GM19240 (cell line): ENCODE results near the gene REL.
"Not testable (repeated sequence)": the region's sequence is repeated elsewhere in the genome, so short reads cannot be mapped to it uniquely, and the experiment has no call there.

Source experiments
- DNase-seq: peaks from one replicate; pipeline ENCODE4 v3.0.0; 2011; ENCODE audit warnings: low spot score; ENCODE audit not compliant: insufficient read length

The REL gene

GRCh38 chr2:60925994-60926740 lies 44.8 kb downstream of the REL start:
- no peak for DNase-seq

DNA sequence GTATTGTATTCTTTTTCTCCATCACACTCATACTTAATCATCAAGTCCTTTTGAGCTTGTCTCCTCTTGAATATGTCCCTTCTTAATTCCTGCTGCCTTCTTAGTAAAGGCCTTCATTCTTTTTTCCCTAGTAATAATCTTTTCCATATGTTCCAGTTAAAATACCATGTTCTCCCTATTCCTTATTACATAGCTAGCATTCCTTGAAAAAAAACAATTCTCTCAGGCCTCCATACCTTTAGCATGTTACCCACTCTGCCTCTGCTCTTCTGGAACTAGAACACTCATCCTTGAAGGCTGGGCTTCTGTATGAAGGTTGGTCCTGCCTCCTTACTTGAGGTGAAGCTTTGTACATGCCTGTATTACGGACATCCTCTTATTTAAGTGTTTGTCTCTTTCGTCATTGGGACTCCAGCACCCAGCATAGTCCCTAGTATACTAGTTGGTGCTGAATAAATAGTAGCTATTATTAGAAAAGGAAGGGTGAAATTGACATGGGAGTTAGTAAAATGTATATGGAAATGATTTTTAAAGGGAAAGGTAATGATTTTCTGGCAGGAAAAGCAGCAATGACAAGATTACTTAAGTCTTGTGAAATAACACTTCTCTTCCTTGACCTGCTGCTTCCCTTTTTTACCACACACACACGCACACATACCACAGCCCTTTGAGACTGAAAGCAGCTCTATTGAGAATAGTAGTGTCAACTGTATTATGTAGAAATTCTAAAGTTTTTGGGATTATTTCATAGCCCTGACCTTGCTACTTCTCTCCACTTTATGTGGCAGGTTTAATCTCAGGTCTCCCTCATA lies 45.6 kb downstream of the REL start:
- DNase-seq: no peak

DNA sequence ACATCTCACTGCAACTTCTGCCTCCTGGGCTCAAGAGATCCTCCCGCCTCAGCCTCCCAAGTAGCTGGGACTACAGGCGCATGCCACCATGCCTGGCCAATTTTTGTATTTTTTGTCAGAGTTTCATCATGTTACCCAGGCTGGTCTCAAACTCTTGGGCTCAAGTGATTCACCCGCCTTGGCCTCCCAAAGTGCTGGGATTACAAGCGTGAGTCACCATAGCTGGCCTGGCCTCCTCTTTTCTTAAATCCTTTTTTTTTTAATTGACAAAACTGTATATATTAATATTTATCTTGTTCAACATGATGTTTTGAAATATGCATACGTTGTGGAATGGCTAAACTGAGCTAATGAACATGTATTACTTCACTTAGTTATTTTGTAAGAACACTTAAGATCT lies 50.7 kb downstream of the REL start:
- not testable (repeated sequence) for DNase-seq

- no peak for DNase-seq
Observed at GRCh38 chr2:60932954-60933353, 51.6 kb downstream of the REL start.

GRCh38 chr2:60934165-60934722 lies 52.9 kb downstream of the REL start:
- DNase-seq: no peak

- no peak for DNase-seq
Observed at GRCh38 chr2:60936757-60937156, 55.4 kb downstream of the REL start.

DNA sequence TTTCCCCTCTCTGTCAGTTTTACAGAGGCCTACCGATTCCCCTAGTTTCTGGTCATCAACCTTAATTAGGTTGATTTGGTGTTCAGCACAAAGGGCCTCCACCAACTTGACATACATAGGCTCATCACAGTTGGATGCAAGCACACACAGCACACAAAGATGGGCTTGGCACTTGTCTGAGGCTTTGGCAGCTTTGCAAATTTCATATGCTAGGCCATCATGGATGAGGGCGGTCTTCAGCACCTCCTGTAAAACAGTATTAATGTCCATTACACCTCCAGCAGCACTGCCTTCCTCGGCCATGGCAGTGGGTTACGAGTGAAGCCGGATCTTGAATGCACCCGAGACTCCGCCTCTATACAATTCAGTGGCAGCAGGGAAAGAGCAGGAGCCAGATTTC lies 56.9 kb downstream of the REL start:
- DNase-seq: no peak

DNA sequence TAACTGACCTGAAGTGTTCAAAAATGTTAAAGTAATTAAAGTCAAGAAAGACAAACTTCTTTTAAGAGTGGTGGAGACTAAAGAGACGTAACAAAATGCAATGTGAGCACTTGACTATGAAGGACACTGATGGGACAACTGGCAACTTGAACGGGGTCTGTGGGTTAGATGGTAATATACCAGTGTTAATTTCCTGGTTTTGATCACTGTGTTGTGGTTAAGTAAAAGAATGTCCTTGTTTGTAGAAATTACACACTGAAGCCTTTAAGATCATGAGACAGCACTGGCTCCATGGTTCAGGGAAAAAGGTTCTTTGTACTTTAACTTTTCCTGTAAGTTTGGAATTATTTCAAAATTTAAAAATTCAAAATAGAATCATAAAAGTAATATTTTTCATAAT lies 58.2 kb downstream of the REL start:
- no peak for DNase-seq

DNA sequence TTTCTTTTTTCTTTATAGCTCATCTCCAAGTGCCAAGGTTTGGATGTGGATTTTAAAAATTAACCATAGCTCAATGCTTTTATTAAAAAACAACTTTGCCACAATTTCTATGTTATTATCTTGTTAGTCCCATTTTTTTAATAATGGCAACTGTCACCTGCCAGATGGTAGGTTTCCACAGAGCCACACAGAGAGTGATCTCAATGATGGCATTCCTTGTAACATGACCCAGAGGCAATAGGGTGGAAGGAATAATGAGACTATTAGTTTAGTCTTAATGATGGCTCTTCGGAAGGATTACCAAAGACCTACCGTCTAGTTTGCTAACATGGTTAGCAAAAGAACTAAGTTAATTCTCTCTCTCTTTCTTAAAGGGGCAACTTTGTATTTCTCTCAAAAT lies 64.0 kb downstream of the REL start:
- no peak for DNase-seq

DNA sequence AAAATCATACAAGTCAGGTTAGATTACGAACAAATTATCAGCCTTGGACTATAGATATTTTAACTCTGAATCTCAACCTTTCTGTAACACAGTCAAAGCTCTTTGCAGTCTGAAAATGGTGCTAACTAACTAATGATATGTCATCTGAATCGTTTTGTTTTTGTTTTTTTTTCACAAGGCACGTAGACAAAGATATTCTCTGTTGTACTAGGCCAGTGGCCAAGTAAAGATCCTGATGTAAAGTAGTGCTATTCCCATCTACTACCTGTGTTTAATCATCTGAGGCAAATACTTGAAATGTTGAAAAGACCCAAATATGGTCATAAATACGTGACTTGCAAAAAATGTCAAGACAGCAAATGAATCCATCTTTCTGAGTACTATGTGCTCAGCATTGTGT lies 65.7 kb downstream of the REL start:
- no peak for DNase-seq

DNA sequence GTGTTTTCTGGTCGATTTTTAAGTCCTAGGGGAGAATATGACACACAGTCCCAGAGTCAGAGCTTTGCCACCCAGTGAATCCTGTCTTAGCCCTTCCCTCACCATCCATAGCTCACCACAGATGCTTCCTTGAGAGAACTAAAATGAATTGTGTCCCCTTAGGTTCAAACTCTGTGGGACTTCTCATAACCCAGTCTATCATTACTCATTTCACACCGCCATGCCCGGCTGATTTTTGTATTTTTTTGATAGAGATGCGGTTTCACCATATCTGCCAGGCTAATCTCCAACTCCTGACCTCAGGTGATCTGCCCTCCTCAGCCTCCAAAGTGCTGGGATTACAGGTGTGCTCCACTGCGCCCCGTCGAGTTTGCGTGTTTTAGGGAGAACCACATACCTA lies 66.8 kb downstream of the REL start:
- no peak for DNase-seq

GRCh38 chr2:60948926-60949579 lies 67.7 kb downstream of the REL start:
- no peak for DNase-seq

DNA sequence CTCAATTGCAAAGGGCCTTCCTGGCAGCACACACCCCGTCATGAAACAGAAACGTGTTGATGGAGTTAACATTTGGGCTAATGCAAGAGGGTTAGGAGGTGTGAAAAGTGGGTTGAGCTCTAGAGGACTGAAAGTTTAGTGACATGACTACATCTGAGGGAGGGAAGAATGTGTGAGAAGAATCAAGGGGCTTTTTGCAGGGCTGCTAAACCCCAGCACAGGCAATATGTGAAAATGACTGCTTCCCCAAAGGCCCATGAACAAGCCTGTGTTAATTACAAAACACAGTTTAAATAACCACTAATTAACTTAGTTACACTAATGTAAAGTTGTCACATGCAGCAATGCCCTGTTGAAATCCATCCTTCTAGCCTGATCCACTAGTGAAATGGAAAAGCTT lies 72.8 kb downstream of the REL start:
- DNase-seq: no peak

GRCh38 chr2:60957224-60957623 lies 75.8 kb downstream of the REL start:
- no peak for DNase-seq

DNA sequence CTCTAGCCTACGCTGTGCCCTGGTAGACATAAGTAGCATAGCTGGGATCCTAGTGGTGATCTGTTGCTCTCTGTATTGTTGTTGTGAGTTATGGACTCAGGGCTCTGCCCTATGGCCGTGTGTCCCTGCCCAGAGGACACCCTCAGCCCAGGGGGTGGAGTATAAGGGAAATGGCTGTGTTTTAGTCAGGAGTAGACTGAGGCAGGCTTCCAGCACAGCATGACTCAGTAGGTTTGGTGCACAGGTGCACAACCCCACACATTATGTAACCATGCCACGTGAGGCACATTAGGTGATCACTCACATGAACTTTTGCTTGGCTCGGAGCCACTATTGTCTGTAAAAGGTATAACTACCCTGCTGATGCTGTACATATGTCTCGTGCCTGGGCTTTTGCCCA lies 76.3 kb downstream of the REL start:
- no peak for DNase-seq

GRCh38 chr2:60958361-60958760 lies 77.0 kb downstream of the REL start:
- no peak for DNase-seq

DNA sequence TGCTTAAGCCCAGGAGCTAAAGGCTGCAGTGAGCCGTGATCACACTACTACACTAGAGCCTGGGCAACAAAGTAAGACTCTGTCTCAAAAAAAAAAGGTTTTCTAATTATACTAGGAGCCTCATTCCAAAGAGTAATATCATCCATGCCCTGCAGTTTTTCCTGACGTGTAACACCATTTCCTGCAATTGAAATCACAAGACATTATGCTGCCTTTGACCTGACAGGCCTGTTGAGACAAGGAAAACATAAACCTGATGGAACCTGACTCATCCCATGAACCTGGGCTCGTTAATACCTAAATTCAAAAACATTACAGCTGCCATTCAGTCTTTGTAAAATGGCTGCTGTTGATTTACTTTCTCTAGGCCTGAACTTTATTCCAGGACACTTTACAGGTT lies 77.4 kb downstream of the REL start:
- no peak for DNase-seq

GRCh38 chr2:60959501-60959900 lies 78.1 kb downstream of the REL start:
- DNase-seq: no peak

- DNase-seq: no peak
Observed at GRCh38 chr2:60960706-60961105, 79.3 kb downstream of the REL start.

- DNase-seq: no peak
Observed at GRCh38 chr2:60961457-60961856, 80.1 kb downstream of the REL start.

DNA sequence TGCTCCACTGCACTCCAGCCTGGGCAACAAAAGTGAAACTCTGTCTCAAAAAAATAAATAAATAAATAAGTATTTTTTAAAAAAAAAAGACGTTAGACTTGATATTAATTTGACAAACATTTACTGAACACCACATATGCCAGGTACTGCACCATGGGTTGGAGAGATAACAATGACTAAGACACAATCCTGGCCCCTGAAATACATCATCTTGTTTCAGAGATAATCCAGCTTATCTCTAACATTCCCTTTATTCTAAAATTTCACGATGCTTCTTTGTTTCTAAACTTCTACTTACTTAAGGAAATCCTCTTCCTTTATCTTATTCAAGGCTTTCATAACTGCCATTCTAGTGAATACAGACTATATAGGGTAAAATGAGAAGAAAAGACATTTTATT lies 81.2 kb downstream of the REL start:
- DNase-seq: no peak

GRCh38 chr2:60963190-60963589 lies 81.8 kb downstream of the REL start:
- DNase-seq: no peak
